Stimulated activated CD4-positive, alpha-beta T cell treated with anti-CD3 and anti-CD28 coated beads, Interleukin-12 subunit alpha, Interleukin-12 subunit beta, amount 100 ng/mL, for 24 hours (primary cell): Measurements from ENCODE around the gene EEA1.
"Not testable (repeated sequence)": the region's sequence is repeated elsewhere in the genome, so short reads cannot be mapped to it uniquely, and the experiment has no call there.

Source experiments
- DNase-seq, 2 experiments: peaks; one replicate each; pipeline ENCODE4 v3.0.0-alpha.2; 2020; ENCODE audit warnings: low read depth in 2 of 2

The EEA1 gene

DNA sequence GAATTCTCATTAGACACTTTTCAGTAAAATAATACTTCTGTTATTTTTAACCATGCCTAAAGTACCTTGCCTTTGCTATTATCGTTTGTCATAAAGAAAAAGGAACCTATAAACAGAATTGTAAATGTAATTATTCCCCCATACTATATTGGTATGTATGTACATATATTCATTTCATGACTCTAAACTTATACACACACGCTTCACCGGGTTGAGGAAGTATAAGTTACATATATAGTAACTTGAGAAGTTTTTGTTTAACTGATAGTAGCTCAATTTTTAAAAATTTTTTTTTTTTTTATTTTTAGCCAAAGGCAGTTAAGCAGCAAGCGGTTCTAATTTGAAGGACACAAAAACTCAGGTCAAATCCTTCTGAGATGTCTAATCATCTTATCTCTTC, 118.7 kb downstream of the EEA1 start:
- no peak for DNase-seq

DNA sequence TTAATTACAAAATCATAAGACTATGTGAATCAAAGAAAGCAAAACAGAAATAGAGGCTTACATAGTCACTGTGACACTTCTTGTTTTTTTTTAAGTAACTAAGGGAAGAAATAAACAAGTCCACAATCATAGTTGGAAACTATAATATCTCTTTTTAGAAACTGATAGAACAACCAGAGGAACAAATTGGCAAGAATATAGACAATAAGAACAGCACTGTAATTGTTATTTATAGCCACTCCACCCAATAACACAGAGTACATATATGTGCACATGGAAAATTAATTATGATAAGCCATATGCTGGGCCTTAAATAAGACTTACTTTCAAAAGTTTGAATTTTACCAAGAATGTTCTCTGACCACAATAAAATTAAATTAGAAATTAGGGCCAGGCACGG, 125.2 kb downstream of the EEA1 start:
- DNase-seq: no peak

DNA sequence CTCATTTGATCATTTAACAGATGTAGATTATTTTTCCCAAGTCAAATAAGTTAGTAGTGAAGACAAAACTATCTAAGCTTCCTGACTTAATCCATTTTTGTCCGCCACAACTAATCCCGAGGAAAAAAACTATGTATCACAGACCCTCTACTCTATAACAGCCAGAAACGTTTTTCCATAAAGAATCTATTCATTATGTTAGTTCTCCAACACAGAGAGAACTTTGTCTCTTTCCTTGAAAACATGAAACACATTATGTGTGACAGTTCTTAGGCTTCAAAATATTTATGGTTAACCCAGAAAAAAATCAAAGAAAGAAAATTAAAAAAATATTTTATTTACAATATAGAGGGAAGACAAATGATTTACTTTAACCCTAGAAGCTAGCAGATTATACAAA, 126.2 kb downstream of the EEA1 start:
- DNase-seq: no peak

DNA sequence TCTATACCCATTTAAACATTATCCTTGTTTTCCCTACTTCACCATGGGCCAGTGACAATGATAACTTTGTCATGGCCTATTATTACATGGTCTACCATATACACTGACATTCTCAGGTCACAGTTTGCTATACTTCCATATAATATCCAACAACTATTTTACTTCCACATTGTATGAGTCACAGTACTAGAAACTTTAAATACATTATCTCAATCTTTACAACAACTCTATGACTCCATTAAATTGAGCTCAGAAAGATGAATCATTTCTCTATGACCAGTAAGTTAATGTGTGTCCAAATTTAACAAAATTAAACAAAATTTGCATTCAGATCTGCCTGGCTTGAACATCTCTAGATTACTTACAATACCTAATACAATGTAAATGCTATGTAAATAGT, 132.4 kb downstream of the EEA1 start:
- DNase-seq: no peak

DNA sequence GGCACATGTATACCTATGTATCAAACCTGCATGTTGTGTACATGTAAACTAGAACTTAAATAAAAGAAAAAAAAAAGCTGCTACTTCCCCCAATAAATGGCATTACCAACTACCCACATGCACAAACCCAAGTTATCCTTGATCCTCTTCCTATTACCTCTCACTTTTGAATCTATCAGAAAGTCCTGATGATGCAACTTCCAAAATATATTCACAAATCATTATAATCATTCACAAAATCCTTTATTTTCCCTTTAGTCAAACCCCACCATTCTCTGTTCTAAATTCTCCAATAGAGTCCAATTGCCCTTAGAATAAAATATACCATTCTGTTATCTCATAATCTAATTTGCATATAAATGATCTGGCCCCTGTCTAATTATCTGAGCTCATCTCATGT, 134.3 kb downstream of the EEA1 start:
- no peak for DNase-seq

DNA sequence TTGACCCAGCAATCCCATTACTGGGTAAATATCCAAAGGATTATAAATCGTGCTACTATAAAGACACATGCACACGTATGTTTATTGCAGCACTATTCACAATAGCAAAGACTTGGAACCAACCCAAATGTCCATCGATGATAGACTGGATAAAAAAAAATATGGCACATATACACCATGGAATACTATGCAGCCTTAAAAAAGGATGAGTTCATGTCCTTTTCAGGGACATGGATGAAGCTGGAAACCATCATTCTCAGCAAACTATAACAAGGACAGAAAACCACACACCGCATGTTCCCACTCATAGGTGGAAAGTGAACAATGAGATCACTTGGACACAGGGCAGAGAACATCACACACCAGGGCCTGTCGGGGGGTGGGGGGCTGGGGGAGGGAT, 134.7 kb downstream of the EEA1 start:
- not testable (repeated sequence) for DNase-seq

DNA sequence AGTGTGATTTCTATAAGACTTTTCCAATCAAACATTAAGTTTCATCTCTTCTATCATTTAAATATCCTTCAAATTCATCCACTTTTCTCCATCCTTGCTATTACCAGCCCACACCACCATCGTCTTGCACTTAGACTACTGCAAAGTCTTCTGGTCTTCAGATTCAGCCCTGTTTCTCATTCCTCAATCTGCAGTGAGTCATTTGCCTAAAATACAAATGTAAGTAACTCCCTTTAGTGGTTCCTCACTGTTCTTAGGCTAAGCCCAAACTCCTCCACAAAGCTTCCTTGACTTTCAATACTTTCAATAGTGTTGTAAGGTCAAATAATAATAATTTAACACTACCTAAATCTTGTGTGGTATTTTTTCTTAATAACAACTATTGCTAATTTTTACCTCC, 143.1 kb downstream of the EEA1 start:
- DNase-seq: no peak

DNA sequence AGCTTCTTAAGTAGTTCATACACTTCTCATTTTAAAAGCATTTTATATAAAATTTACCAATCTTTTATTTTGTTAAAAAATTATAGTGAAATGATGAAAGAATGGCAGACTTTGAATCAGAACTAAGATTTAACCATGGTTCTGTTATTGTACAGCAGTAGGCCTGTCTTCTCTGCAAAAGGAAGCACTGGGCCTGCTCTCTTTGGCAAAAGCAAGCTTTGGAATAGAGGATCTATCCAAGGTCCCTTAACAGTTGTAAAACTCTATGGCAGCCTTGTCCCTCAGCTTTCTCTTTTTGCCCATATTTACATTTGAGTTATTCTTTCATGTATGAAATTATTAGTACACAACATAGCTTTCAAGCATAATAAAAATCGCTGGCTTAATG, 143.5 kb downstream of the EEA1 start:
- DNase-seq: no peak

DNA sequence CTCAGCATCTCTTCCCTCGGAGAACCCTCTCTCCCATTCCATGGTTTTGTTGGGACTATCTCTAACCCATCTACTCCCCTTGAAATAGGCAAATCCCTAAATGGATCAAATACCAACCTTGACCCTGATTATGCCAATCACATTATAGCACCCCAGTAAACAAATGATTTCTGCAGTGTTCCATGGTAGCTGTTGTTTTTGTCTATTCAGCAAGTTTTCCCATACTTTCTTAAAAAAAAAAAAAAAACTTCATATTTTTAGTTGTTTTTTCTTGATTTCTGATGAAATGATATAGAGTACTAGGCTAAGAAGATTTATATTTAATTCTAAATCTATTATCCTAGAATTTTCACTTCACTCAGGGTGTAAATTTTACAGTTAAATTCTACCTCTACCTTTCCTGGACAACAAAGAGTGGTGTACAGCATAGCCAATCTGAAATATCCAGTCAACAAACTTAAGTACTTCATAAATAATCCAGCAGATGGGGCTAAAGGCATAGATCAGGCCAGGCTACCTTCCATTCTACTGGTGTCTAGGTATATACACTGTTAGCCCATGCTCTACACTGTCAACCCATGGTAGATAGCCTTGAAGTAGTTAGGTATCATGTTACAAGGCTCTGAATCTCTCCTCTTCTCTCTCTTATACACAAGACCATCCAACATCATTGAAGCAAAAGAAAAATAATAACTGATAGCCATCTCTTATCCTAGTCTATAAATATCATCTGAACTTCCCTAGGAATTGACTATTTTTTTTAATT, 144.1 kb downstream of the EEA1 start:
- no peak for DNase-seq

DNA sequence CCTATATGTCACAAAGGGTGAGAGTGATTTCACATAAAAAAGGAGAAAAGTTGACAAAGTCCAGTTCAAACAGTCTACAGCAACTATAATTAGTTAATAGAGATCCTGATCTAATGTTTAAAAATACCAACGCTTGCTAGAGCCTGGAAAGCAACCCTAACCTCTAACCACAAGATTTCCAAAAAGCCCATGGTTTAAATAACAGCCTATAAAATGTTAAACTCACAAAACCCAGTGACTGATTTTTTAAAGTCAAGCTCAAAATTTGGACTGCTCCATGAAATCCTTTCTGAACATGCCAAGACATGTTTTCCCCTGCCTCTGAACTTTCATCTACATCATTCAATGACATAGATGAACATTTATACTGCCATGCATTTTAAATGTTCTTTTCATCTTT, 144.7 kb downstream of the EEA1 start:
- DNase-seq: no peak

DNA sequence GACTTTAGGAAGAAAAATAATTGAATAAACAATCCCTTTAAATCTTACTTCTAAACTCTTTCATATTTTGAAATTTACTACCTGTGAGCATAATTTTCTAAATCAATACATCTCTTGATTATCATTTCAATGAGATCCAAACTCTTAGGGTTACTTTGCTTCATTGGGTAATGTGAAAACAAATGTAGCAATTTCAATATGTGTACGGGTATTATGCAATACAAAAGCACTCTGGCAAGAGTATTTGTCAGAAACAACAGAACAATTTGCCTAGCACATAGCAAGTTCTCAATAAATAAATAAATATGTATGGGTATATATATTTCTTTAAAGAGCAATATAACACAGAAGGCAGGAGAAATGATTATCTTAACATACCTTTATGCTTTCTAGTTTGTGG, 149.2 kb downstream of the EEA1 start:
- no peak for DNase-seq

DNA sequence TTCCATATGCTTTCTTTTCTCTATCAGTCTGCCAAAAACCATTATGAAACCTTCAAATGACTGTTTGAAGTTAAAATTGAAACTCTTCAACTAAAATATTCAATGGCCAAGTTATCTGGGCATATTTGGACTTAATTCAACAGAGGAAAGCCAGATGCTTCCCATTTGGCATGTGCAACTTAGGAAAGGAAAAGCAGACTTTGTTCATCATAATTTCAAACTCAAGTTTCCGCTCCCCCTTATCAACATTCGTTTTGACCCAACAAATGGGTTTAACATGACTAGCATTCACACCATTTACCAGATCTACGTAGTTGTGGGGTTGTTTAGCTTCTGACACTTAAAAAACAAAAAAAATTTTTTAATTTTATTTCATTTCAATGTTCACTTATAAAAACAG, 150.6 kb downstream of the EEA1 start:
- no peak for DNase-seq

DNA sequence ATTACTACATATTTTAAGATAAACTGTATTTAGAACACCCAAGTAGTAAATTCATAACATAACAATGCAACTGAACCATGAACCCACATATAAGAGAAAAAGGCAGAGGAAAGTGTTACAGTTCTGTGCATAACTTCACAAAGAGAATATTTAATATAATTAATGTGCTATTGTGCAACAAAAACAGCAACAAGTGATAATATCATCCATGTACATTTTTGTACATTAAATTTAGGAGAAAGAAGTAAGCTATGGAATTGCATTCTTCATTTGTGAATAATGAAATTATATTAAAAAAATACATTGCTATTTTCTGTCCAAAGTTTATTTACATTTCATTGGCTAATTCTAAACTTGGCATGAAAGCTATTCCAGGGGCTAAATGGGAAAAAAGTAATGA, 153.7 kb downstream of the EEA1 start:
- no peak for DNase-seq

DNA sequence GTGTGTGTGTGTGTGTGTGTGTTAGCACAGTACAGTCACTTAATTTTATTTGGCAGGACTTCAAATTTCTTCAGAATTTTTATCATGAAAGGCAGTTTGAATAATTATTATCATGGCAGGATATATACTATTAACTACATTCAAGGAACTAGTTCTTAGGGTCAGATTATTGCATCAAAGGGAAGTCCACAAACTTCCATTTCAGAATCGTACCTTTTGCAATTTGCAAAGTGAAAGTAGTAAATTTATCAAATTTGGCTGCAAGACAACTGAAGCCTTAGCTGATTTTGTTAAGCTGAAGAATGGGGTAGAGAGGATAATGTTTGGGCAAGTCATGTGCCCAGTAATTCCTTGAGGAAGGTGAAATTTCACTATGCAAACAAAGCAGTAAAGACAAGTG, 158.1 kb downstream of the EEA1 start:
- DNase-seq: no peak

DNA sequence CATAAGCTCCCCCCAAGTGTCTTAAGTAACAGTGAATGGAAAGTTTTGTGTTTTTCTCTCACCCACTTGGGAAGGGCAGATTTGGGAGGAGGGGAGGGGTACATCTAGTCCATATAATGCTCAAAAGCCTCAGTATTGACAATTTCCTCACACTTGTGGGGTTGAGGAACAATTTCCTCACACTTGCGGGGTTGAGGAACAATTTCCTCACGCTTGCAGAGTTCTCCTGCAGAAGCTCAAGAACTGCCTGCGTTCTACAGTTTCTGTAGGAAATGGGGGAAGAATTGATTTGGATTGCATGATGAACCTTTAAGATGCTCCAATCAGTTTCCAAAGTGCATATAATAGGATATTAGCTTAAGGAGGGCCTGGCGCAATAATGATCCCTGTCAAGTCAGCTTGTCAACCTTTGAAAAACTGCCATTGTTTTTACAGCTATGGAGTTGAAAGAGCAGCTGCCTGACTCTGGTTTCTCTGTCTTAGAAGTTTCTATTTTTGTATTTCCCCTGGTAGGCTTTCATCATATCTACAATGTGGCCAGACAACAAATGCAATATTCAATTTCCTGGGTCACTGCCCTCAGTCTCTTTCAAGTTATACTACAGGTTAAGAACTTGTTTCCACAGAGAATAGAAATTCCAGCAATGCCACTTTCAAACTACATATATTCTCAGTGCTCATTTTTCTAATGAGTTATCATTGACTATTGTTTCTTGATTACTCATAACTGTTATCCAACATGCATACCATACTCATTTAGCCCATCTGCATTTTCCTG, 159.8 kb downstream of the EEA1 start:
- no peak for DNase-seq

DNA sequence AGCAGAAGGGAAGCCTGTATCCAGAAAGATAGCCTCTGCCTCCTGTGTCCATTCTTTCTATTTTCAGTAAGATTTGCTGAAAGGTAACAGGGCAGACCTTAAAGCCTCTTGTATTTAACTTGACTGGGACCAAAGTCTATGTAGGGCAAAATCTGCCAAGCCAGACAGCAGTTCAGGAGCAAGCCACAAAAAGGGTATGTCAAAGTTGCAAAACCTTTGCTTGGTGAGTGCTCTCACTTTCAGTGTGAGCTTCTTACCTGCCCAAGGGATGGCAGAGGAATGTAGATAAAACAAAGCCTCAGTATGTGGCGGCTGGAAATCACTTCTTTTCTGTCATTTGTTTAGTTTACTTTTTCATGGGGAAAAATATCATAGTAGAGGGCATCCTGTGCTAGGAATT, 163.2 kb downstream of the EEA1 start:
- DNase-seq: no peak

DNA sequence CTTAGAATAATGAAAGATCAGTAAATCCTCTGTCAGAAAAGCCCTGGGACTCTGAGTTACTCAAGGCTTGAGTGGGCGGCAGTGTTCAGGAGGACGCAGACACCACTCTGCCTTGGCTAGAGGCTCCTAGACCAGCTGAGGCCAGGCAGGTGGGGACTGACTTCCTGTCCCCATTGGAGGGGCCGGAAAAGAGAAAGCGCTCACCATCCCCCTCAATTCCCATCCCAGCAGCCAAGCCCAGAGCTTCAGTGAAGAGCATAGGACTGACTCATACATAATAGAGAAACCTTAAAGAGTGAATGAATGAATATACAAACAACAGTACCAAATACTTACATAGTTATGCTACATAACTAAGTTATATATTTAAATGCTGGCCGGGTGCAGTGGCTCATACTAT, 164.3 kb downstream of the EEA1 start:
- no peak for DNase-seq

DNA sequence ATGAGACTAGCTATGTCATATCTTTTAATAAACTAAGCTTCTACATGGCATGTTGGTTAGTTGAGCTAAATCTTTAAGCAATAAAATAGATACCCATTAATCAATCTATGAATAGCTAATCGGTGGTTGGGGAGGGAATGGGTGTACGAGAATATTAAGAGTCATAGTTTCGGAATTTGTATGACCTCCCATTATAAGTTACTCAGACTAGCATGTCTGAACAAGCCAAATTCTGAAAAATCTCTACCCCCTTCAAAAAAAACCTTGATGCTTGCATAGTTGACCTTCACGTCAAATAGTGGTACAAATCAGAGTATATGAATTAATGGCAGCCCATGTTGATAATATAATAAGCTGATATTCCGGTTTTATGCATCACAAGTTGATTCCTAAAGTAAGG, 166.3 kb downstream of the EEA1 start:
- no peak for DNase-seq

DNA sequence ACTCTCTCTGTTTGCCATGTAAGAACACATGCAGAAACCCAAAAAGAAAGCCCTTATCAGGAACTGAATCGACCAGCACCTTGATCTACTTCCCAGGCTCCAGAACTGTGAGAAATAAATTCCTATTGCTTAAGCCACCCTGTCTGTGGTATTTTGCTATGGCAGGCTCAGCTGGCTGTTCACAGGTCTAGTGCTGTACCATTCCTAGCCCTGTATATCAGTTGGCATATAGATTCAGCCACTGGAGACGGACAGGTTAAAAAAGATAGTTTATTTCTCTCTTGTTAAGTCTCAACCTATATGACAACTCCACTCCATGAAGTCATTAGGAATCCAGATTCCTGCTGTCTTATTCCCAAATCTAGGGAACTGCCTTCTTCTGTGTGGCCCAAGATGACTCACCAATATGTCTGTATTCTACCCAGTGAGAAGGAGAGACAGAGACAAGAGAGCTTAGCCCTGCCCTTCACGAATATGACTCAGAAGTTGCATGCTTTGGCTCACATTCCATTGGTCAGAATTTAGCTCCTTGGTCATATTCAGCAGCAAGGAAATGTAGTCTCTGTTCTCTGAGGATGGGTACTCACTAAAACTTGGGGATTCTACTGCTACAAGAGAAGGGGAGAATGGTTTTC, 169.3 kb downstream of the EEA1 start:
- no peak for DNase-seq

DNA sequence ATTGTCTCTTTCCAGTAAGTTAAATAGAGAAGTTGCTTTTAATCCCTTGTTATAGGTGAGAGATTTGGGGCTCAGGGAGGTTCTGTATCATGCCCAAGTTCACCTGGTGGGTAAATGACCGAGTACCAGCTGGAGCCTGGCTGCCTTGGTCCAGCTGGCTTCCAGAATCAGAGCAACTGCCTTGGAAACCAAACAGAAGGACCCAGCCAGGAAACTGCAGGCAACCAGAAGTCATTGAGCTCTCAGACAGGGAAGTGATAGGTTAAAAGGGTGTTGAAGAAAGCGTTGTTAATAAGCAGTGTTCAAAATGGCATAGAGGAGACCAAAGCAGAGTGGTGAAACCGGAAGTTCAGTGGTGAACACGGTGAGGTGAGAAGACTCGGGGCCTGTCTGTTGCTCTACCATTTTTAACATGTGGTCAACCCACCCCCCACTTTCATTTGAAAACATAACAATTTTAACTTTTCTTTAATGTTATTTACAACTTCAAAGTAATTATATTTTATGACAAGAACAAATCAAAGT, 171.4 kb downstream of the EEA1 start:
- no peak for DNase-seq

DNA sequence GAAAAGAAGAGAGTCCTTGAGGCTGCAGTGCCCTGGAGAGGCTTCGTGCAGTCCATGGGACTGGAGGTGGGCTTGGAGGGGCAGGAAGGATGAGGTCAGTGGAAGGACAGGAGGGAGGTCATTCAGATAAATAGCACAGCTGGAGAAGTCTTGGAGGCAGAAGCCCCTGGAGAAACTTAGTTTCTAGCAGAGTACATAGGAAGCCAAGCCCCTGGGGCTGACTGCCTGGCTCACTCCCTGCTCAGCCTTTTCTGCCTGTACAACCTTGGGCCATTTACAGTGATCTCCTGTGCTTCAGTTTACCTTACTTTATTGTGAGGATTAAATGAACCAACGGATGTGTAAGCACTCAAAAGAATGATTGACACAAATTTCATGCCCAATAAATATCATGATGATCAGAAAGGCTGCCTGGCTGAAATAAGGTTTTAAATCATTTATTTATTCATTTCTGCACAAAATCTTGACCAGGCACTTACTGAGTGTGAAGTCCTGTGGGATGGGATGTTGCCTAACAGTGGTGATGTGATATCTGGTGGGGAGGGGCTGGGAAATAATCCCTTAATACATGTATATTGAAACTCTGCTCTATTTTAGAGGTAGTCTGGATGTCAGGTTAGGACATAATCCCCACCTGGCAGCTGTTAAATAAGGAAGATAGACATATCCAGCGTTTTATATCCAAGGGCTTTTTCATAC, 172.0 kb downstream of the EEA1 start:
- no peak for DNase-seq
